ENCODE results near the gene HIPK3.

- TF ChIP-seq, protein P1, sequence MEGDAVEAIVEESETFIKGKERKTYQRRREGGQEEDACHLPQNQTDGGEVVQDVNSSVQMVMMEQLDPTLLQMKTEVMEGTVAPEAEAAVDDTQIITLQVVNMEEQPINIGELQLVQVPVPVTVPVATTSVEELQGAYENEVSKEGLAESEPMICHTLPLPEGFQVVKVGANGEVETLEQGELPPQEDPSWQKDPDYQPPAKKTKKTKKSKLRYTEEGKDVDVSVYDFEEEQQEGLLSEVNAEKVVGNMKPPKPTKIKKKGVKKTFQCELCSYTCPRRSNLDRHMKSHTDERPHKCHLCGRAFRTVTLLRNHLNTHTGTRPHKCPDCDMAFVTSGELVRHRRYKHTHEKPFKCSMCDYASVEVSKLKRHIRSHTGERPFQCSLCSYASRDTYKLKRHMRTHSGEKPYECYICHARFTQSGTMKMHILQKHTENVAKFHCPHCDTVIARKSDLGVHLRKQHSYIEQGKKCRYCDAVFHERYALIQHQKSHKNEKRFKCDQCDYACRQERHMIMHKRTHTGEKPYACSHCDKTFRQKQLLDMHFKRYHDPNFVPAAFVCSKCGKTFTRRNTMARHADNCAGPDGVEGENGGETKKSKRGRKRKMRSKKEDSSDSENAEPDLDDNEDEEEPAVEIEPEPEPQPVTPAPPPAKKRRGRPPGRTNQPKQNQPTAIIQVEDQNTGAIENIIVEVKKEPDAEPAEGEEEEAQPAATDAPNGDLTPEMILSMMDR (IDR thresholded peaks at IDR 0.05), result no peak
- TF ChIP-seq POLR2AphosphoS5 (IDR thresholded peaks at IDR 0.05), result no peak
These were observed 144.9 kb downstream of the HIPK3 start for GRCh38 chr11:33402066-33402465.

All from gastroesophageal sphincter (tissue), 3 donors.